Endothelial cell of umbilical vein (primary cell): Measurements from ENCODE around the gene MESP2.

Source experiments
- CTCF ChIP-seq, 2 donors: IDR thresholded peaks; 1 replicate in 1 of 2; 2 replicates in 1 of 2; pipeline ENCODE4 v1.5.1; 2011; ENCODE audit warnings: low read length in 2 of 2, mild to moderate bottlenecking in 2 of 2, moderate library complexity in 2 of 2, control low read depth in 1 of 2, inconsistent platforms in 1 of 2, low read depth in 1 of 2; ENCODE audit not compliant: insufficient read depth in 1 of 2; ENCODE audit errors: extremely low read depth in 1 of 2
- JUN ChIP-seq: IDR thresholded peaks from 2 replicates; pipeline ENCODE4 v1.6.1; 2011; ENCODE audit warnings: borderline replicate concordance, low read depth; ENCODE audit not compliant: insufficient read length, insufficient read depth
- MAX ChIP-seq: IDR thresholded peaks from 2 replicates; pipeline ENCODE4 v1.6.1; 2011; ENCODE audit not compliant: insufficient read depth, insufficient read length
- MYC ChIP-seq: IDR thresholded peaks from one replicate; pipeline ENCODE4 v1.6.1; 2011; ENCODE audit warnings: mild to moderate bottlenecking, low read depth, low read length
- POLR2A ChIP-seq: IDR thresholded peaks from 2 replicates; pipeline ENCODE4 v1.6.1; 2012; ENCODE audit warnings: low read depth, mild to moderate bottlenecking, control low read depth, low read length
- POLR2AphosphoS5 ChIP-seq: IDR thresholded peaks from 2 replicates; pipeline ENCODE4 v1.6.1; 2012; ENCODE audit warnings: low read depth, mild to moderate bottlenecking, control low read depth, low read length, moderate library complexity; ENCODE audit not compliant: insufficient read depth

GRCh38 chr15:89795996-89796395 lies 19.9 kb downstream of the MESP2 start:
- TF ChIP-seq CTCF (IDR thresholded peaks at IDR 0.05; ENCODE audit: extremely low read depth in 1 of 2, insufficient read depth in 1 of 2, low read depth in 1 of 2, low read length in 2 of 2) (no peak), MAX (no peak), POLR2AphosphoS5 (no peak), POLR2A (no peak), JUN (no peak), MYC (no peak)
